Liver (tissue), 3 donors: Measurements from ENCODE around the gene SAPCD2.

Experiments
- EGR1 ChIP-seq, 2 donors: IDR thresholded peaks; 2 replicates each; pipeline ENCODE4 v1.6.1; 2016 to 2018; ENCODE audit warnings: antibody characterized with exemption in 2 of 2, low read depth in 2 of 2
- GABPA ChIP-seq, 2 donors: IDR thresholded peaks in 1 of 2; conservative IDR thresholded peaks in 1 of 2; 2 replicates each; pipeline ENCODE4 v1.6.1; 2016; ENCODE audit warnings: antibody characterized with exemption in 2 of 2, mild to moderate bottlenecking in 1 of 2, moderate library complexity in 1 of 2
- HNF4G ChIP-seq: IDR thresholded peaks from 2 replicates; pipeline ENCODE4 v1.6.1; 2016; ENCODE audit warnings: antibody characterized with exemption
- JUND ChIP-seq, 2 donors: IDR thresholded peaks; 2 replicates each; pipeline ENCODE4 v1.6.1; 2016; ENCODE audit warnings: antibody characterized with exemption in 2 of 2
- NR2F2 ChIP-seq: IDR thresholded peaks from 2 replicates; pipeline ENCODE4 v1.6.1; 2016; ENCODE audit warnings: antibody characterized with exemption
- RAD21 ChIP-seq, 2 donors: IDR thresholded peaks; 2 replicates each; pipeline ENCODE4 v1.6.1; 2016; ENCODE audit warnings: antibody characterized with exemption in 2 of 2, mild to moderate bottlenecking in 2 of 2
- RXRA ChIP-seq, 2 donors: IDR thresholded peaks; 2 replicates each; pipeline ENCODE4 v1.6.1; 2017 to 2018; ENCODE audit warnings: antibody characterized with exemption in 2 of 2, mild to moderate bottlenecking in 1 of 2
- SP1 ChIP-seq: IDR thresholded peaks from 2 replicates; pipeline ENCODE4 v1.6.1; 2018; ENCODE audit warnings: antibody characterized with exemption, mild to moderate bottlenecking
- TAF1 ChIP-seq: conservative IDR thresholded peaks from 2 replicates; pipeline ENCODE4 v1.6.1; 2016; ENCODE audit warnings: antibody characterized with exemption, mild to moderate bottlenecking
- YY1 ChIP-seq: IDR thresholded peaks from 2 replicates; pipeline ENCODE4 v1.6.1; 2016; ENCODE audit warnings: antibody characterized with exemption, mild to moderate bottlenecking
- TF ChIP-seq, protein P1 (sequence below): fragments of 150-350 bp; IDR thresholded peaks from 2 replicates; pipeline ENCODE4 v1.5.1; 2017; ENCODE audit warnings: improper control_type of control experiment, low read depth, low read length; ENCODE audit not compliant: missing input control
- TF ChIP-seq, protein P2 (sequence below): IDR thresholded peaks from 2 replicates; pipeline ENCODE4 v1.6.1; 2016; ENCODE audit warnings: antibody characterized with exemption, mild to moderate bottlenecking
- TF ChIP-seq, protein P3 (sequence below): IDR thresholded peaks from 2 replicates; pipeline ENCODE4 v1.6.1; 2016; ENCODE audit warnings: antibody characterized with exemption
- TF ChIP-seq, protein P4 (sequence below): IDR thresholded peaks from 2 replicates; pipeline ENCODE4 v1.6.1; 2016; ENCODE audit warnings: antibody characterized with exemption
- donor health status: healthy.
- donor health status: healthy.

DNA sequence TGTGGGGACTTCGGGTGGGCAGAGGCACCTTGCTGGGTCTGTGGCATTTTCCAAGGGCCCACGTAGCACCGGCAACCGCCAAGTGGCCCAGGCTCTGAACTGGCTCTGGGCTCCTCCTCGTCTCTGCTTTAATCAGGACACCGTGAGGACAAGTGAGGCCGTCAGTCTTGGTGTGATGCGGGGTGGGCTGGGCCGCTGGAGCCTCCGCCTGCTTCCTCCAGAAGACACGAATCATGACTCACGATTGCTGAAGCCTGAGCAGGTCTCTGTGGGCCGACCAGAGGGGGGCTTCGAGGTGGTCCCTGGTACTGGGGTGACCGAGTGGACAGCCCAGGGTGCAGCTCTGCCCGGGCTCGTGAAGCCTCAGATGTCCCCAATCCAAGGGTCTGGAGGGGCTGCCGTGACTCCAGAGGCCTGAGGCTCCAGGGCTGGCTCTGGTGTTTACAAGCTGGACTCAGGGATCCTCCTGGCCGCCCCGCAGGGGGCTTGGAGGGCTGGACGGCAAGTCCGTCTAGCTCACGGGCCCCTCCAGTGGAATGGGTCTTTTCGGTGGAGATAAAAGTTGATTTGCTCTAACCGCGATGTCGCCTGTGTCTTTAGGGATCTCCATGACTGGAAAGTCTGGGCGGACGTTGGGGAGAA is 38.4 kb upstream of the SAPCD2 start:
- TF ChIP-seq, protein P1, sequence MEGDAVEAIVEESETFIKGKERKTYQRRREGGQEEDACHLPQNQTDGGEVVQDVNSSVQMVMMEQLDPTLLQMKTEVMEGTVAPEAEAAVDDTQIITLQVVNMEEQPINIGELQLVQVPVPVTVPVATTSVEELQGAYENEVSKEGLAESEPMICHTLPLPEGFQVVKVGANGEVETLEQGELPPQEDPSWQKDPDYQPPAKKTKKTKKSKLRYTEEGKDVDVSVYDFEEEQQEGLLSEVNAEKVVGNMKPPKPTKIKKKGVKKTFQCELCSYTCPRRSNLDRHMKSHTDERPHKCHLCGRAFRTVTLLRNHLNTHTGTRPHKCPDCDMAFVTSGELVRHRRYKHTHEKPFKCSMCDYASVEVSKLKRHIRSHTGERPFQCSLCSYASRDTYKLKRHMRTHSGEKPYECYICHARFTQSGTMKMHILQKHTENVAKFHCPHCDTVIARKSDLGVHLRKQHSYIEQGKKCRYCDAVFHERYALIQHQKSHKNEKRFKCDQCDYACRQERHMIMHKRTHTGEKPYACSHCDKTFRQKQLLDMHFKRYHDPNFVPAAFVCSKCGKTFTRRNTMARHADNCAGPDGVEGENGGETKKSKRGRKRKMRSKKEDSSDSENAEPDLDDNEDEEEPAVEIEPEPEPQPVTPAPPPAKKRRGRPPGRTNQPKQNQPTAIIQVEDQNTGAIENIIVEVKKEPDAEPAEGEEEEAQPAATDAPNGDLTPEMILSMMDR, result no peak
- TF ChIP-seq RAD21 (IDR thresholded peaks at IDR 0.05), result no peak
- no peak for TF ChIP-seq EGR1 (IDR thresholded peaks at IDR 0.05; ENCODE audit: low read depth in 2 of 2)
- no peak for TF ChIP-seq SP1
- TF ChIP-seq, protein P2, sequence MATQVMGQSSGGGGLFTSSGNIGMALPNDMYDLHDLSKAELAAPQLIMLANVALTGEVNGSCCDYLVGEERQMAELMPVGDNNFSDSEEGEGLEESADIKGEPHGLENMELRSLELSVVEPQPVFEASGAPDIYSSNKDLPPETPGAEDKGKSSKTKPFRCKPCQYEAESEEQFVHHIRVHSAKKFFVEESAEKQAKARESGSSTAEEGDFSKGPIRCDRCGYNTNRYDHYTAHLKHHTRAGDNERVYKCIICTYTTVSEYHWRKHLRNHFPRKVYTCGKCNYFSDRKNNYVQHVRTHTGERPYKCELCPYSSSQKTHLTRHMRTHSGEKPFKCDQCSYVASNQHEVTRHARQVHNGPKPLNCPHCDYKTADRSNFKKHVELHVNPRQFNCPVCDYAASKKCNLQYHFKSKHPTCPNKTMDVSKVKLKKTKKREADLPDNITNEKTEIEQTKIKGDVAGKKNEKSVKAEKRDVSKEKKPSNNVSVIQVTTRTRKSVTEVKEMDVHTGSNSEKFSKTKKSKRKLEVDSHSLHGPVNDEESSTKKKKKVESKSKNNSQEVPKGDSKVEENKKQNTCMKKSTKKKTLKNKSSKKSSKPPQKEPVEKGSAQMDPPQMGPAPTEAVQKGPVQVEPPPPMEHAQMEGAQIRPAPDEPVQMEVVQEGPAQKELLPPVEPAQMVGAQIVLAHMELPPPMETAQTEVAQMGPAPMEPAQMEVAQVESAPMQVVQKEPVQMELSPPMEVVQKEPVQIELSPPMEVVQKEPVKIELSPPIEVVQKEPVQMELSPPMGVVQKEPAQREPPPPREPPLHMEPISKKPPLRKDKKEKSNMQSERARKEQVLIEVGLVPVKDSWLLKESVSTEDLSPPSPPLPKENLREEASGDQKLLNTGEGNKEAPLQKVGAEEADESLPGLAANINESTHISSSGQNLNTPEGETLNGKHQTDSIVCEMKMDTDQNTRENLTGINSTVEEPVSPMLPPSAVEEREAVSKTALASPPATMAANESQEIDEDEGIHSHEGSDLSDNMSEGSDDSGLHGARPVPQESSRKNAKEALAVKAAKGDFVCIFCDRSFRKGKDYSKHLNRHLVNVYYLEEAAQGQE, result no peak
- no peak for TF ChIP-seq TAF1
- TF ChIP-seq GABPA (IDR thresholded peaks at IDR 0.05 in 1 of 2, conservative IDR thresholded peaks at IDR 0.05 in 1 of 2), result no peak
- no peak for TF ChIP-seq HNF4G
- TF ChIP-seq RXRA (IDR thresholded peaks at IDR 0.05), result no peak
- TF ChIP-seq, protein P3, sequence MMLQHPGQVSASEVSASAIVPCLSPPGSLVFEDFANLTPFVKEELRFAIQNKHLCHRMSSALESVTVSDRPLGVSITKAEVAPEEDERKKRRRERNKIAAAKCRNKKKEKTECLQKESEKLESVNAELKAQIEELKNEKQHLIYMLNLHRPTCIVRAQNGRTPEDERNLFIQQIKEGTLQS, result no peak
- TF ChIP-seq, protein P4, sequence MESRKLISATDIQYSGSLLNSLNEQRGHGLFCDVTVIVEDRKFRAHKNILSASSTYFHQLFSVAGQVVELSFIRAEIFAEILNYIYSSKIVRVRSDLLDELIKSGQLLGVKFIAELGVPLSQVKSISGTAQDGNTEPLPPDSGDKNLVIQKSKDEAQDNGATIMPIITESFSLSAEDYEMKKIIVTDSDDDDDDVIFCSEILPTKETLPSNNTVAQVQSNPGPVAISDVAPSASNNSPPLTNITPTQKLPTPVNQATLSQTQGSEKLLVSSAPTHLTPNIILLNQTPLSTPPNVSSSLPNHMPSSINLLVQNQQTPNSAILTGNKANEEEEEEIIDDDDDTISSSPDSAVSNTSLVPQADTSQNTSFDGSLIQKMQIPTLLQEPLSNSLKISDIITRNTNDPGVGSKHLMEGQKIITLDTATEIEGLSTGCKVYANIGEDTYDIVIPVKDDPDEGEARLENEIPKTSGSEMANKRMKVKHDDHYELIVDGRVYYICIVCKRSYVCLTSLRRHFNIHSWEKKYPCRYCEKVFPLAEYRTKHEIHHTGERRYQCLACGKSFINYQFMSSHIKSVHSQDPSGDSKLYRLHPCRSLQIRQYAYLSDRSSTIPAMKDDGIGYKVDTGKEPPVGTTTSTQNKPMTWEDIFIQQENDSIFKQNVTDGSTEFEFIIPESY, result no peak
- no peak for TF ChIP-seq NR2F2
- TF ChIP-seq YY1, result no peak
- no peak for TF ChIP-seq JUND (IDR thresholded peaks at IDR 0.05)
